GM23338 (cell line): ENCODE measurements around the gene CISH. TPM values are rescaled to one million over a fixed set of nuclear protein-coding genes. Genes with fewer than 3 reads are reported as not detected.

ENCODE experiments used
- ATAC-seq: fragments of 200-7000 bp; cut with Tn5 transposase; 3 replicates; pipeline ENCODE4 v1.9.1; 2020
- DNase-seq: peaks from one replicate; pipeline ENCODE4 v3.0.0-alpha.2; 2015; ENCODE audit warnings: low spot score
- H2AFZ ChIP-seq: fragments of 200-600 bp; sonication (generic); 2 replicates; pipeline ENCODE4 v1.8.0; 2016; ENCODE audit warnings: antibody characterized with exemption, mild to moderate bottlenecking, moderate library complexity
- H3F3A ChIP-seq: fragments of 200-600 bp; sonication (generic); replicated peaks from 2 replicates; pipeline ENCODE4 v1.8.0; 2017; ENCODE audit warnings: antibody characterized with exemption, mixed run types, low read depth
- H3K27ac ChIP-seq: fragments of 200-600 bp; sonication (generic); 2 replicates; pipeline ENCODE4 v1.6.1; 2016; ENCODE audit warnings: low read depth
- H3K27me3 ChIP-seq: fragments of 200-600 bp; sonication (generic); 2 replicates; pipeline ENCODE4 v1.8.0; 2016; ENCODE audit warnings: mild to moderate bottlenecking, mixed run types, moderate library complexity; ENCODE audit not compliant: insufficient read depth
- H3K36me3 ChIP-seq: fragments of 200-600 bp; sonication (generic); 2 replicates; pipeline ENCODE4 v1.8.0; 2016; ENCODE audit warnings: mild to moderate bottlenecking; ENCODE audit not compliant: insufficient read depth
- H3K4me1 ChIP-seq: fragments of 200-600 bp; sonication (generic); 2 replicates; pipeline ENCODE4 v1.8.0; 2016; ENCODE audit warnings: mild to moderate bottlenecking, moderate library complexity; ENCODE audit not compliant: insufficient read depth
- H3K4me2 ChIP-seq: fragments of 200-600 bp; sonication (generic); 2 replicates; pipeline ENCODE4 v1.7.1; 2017; ENCODE audit warnings: mixed run types
- H3K4me3 ChIP-seq: fragments of 200-600 bp; sonication (generic); 2 replicates; pipeline ENCODE4 v1.6.1; 2016; ENCODE audit warnings: mixed run types
- H3K79me2 ChIP-seq: fragments of 200-600 bp; sonication (generic); replicated peaks from 2 replicates; pipeline ENCODE4 v1.8.0; 2017; ENCODE audit warnings: mild to moderate bottlenecking; ENCODE audit not compliant: insufficient read depth
- H3K9me2 ChIP-seq: fragments of 200-600 bp; sonication (generic); 2 replicates; pipeline ENCODE4 v1.8.0; 2017; ENCODE audit not compliant: insufficient read depth
- H4K20me1 ChIP-seq: fragments of 200-600 bp; sonication (generic); replicated peaks from 2 replicates; pipeline ENCODE4 v1.8.0; 2017; ENCODE audit warnings: mild to moderate bottlenecking; ENCODE audit not compliant: insufficient read depth
- H3K27ac Mint-ChIP-seq: 2 replicates; pipeline ENCODE4 v1.8.0; 2020; ENCODE audit warnings: inconsistent platforms, mild to moderate bottlenecking, moderate library complexity, mixed read lengths
- H3K27me3 Mint-ChIP-seq: 3 replicates; pipeline ENCODE4 v1.8.0; 2022; ENCODE audit warnings: low read depth, mild to moderate bottlenecking, moderate library complexity, mixed read lengths, inconsistent platforms; ENCODE audit not compliant: insufficient read depth, poor library complexity
- H3K36me3 Mint-ChIP-seq: 3 replicates; pipeline ENCODE4 v1.8.0; 2021; ENCODE audit warnings: low read depth, mild to moderate bottlenecking, inconsistent platforms, moderate library complexity, mixed read lengths
- H3K4me1 Mint-ChIP-seq: 3 replicates; pipeline ENCODE4 v1.8.0; 2020; ENCODE audit warnings: mild to moderate bottlenecking, inconsistent platforms, mixed read lengths
- H3K4me3 Mint-ChIP-seq: 3 replicates; pipeline ENCODE4 v1.8.0; 2021; ENCODE audit warnings: moderate library complexity, mild to moderate bottlenecking, inconsistent platforms, mixed read lengths
- H3K9me3 Mint-ChIP-seq: 3 replicates; pipeline ENCODE4 v1.8.0; 2020; ENCODE audit warnings: moderate library complexity, mild to moderate bottlenecking, inconsistent platforms, mixed read lengths
- CREB1 ChIP-seq: fragments of 250-450 bp; sonication (Bioruptor Pico); IDR thresholded peaks from 2 replicates; pipeline ENCODE4 v1.5.0; 2020; ENCODE audit warnings: low read depth, mild to moderate bottlenecking, moderate library complexity
- EZH2phosphoT487 ChIP-seq: fragments of 200-600 bp; sonication (generic); IDR thresholded peaks from one replicate; pipeline ENCODE4 v1.8.1; 2018; ENCODE audit warnings: antibody characterized with exemption; ENCODE audit not compliant: unreplicated experiment
- NANOG ChIP-seq: IDR thresholded peaks from 2 replicates; pipeline ENCODE4 v1.6.1; 2016; ENCODE audit warnings: antibody characterized with exemption, borderline replicate concordance
- STAT1 ChIP-seq: IDR thresholded peaks from one replicate; pipeline ENCODE4 v1.6.1; 2016; ENCODE audit warnings: antibody characterized with exemption; ENCODE audit not compliant: unreplicated experiment
- ZNF114 ChIP-seq: fragments of 250-450 bp; sonication (Bioruptor Pico); IDR thresholded peaks from 2 replicates; pipeline ENCODE4 v1.5.0; 2020; ENCODE audit warnings: mild to moderate bottlenecking, moderate library complexity
- ZNF331 ChIP-seq: fragments of 250-450 bp; sonication (Bioruptor Pico); IDR thresholded peaks from 2 replicates; pipeline ENCODE4 v1.5.0; 2020; ENCODE audit warnings: low read depth, mild to moderate bottlenecking, moderate library complexity
- polyA plus RNA-seq: library from polyadenylated mRNA; unstranded; fragments of >200 nt; fragmentation: Nextera tagmentation; extraction: Ambion mirVana; gene quantifications from 2 replicates; pipeline ENCODE4 v1.2.1, GENCODE V29; 2016
- total RNA-seq: library from RNA; depleted of rRNA; stranded (reverse); fragments of >200 nt; shearing (Covaris generic); gene quantifications from 2 replicates; pipeline ENCODE4 v1.2.3, GENCODE V29; 2014
- TF ChIP-seq, protein P1 (sequence below): IDR thresholded peaks from one replicate; pipeline ENCODE4 v1.6.1; 2018; ENCODE audit warnings: antibody characterized with exemption; ENCODE audit not compliant: unreplicated experiment
- TF ChIP-seq, protein P2 (sequence below), 2 experiments: fragments of 200-600 bp in 1 of 2; sonication (generic) in 1 of 2; conservative IDR thresholded peaks; 2 replicates each; pipeline versions ENCODE4 v1.5.1 to v1.6.1; 2016 to 2017; ENCODE audit warnings: antibody characterized with exemption in 2 of 2, low read depth in 2 of 2, mild to moderate bottlenecking in 2 of 2, moderate library complexity in 1 of 2

CISH gene
- total and polyA plus RNA-seq, 2 experiments from 2014 or later = 2.1 to 3.6 TPM

DNA sequence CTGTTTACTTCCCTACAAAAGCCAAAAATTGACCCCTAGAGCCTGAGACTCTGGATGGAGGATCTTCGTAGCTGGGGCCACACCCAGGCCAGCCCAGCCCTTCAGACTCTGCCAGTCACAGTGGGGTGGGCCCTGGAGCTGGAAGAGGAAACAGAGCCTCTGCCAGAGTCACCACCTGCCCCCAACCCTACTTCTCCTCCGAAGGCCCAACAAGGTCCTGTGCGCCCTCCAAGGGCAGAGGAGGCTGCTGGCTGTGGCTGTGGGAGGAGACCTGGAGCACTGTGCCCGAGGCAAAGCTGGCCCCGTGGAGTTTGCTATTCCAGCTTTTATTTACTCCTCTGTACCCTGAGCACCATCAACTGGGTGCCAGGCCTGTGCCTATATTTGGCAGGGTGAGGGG, 19.0 kb downstream of the CISH start (continued):
- TF ChIP-seq, protein P1, sequence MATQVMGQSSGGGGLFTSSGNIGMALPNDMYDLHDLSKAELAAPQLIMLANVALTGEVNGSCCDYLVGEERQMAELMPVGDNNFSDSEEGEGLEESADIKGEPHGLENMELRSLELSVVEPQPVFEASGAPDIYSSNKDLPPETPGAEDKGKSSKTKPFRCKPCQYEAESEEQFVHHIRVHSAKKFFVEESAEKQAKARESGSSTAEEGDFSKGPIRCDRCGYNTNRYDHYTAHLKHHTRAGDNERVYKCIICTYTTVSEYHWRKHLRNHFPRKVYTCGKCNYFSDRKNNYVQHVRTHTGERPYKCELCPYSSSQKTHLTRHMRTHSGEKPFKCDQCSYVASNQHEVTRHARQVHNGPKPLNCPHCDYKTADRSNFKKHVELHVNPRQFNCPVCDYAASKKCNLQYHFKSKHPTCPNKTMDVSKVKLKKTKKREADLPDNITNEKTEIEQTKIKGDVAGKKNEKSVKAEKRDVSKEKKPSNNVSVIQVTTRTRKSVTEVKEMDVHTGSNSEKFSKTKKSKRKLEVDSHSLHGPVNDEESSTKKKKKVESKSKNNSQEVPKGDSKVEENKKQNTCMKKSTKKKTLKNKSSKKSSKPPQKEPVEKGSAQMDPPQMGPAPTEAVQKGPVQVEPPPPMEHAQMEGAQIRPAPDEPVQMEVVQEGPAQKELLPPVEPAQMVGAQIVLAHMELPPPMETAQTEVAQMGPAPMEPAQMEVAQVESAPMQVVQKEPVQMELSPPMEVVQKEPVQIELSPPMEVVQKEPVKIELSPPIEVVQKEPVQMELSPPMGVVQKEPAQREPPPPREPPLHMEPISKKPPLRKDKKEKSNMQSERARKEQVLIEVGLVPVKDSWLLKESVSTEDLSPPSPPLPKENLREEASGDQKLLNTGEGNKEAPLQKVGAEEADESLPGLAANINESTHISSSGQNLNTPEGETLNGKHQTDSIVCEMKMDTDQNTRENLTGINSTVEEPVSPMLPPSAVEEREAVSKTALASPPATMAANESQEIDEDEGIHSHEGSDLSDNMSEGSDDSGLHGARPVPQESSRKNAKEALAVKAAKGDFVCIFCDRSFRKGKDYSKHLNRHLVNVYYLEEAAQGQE = no peak
- TF ChIP-seq ZNF114 (CRISPR knock-in tag) (no peak), STAT1 (no peak), EZH2phosphoT487 (no peak)

DNA sequence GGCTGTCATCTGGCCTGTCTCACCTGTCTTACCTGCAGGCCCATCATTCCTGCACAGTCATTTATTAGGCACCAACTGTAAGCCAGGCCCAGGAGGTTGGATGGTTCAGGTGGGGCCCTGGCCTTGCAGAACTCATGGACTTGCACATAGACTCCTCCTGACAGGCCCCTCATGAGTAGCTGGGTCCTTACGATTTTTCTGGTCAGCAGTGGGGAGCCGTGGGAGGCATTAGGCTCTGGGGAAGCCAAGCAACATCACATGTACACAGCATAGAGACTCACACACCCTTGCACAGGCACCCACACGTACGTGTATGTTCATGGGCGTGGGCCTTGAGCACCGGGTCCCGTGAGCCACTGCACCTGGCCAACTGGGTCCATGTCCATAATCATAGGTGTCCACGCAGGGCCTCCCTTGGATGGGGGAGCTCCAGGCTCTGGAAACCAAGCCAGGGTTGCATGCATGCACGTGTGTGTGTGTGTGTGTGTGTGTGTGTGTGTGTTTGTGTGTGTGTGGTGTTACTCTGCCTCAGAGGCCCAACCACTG, 20.3 kb downstream of the CISH start:
- H3K36me3 Mint-ChIP-seq = no peaks in the 10 kb centered on the region
- no peak overlapping the region for H2AFZ ChIP-seq
- ATAC-seq = no peak

DNA sequence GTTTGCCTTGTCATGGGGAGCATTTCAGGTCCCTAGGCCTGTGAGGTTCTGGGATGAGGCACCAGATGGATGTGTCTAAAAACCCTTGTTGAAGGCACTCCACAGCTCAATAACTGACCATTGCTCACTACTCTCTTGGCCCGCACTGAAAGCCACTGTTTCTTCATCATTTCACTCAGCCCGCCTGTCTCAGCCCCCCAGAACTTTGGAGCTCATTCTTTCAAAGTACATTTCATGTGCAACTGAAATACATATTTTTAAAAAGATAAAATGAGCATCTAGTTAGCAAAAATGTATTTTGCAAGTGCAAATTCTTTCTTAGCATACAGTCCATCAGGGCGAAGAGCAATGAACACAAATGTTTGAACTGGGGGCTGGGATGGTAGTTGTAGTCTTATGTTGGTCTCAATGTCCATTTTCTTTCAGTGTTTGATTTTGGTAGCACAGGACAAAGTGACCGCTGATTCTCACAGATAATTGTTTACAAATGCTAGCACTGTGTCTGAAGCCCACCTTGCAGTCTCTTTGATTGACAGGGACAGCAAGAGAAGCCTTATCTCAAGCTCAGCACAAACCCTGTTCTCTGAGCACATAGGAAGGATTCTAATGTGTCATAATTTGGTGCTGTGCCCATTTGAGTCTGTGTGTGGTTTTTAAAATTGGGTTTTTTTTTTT, 22.7 kb downstream of the CISH start:
- H3K27ac Mint-ChIP-seq = no peak overlapping the region
- Histone ChIP-seq H3K27ac (no peak overlapping the region), H3K9me2 (no peaks in the 10 kb centered on the region), H3K4me1 (no peaks in the 10 kb centered on the region), H3K4me2 (no peak overlapping the region), H2AFZ (no peak overlapping the region), H3K36me3 (no peaks in the 10 kb centered on the region), H3F3A (no peaks in the 10 kb centered on the region), H3K4me3 (no peak overlapping the region), H3K27me3 (no peaks in the 10 kb centered on the region), H3K79me2 (no peaks in the 10 kb centered on the region), H4K20me1 (no peaks in the 10 kb centered on the region; the same call in 1 of the 2 replicates)
- DNase-seq (no peak), ATAC-seq (no peak)
- H3K27me3 Mint-ChIP-seq = peaks cover 2% of the 10 kb centered on the region
- TF ChIP-seq EZH2phosphoT487 = no peak
- TF ChIP-seq, protein P2, sequence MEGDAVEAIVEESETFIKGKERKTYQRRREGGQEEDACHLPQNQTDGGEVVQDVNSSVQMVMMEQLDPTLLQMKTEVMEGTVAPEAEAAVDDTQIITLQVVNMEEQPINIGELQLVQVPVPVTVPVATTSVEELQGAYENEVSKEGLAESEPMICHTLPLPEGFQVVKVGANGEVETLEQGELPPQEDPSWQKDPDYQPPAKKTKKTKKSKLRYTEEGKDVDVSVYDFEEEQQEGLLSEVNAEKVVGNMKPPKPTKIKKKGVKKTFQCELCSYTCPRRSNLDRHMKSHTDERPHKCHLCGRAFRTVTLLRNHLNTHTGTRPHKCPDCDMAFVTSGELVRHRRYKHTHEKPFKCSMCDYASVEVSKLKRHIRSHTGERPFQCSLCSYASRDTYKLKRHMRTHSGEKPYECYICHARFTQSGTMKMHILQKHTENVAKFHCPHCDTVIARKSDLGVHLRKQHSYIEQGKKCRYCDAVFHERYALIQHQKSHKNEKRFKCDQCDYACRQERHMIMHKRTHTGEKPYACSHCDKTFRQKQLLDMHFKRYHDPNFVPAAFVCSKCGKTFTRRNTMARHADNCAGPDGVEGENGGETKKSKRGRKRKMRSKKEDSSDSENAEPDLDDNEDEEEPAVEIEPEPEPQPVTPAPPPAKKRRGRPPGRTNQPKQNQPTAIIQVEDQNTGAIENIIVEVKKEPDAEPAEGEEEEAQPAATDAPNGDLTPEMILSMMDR (conservative IDR thresholded peaks at IDR 0.05; ENCODE audit: low read depth in 2 of 2) = no peak
- H3K4me1 Mint-ChIP-seq = peaks cover 6% of the 10 kb centered on the region
- no peak overlapping the region for H3K4me3 Mint-ChIP-seq
- H3K9me3 Mint-ChIP-seq = no peaks in the 10 kb centered on the region
- peaks cover 3% of the 10 kb centered on the region; the same call in 2 of the 3 replicates for H3K36me3 Mint-ChIP-seq

More for the DNA sequence above, 20.3 kb downstream of the CISH start:
- no peak overlapping the region for H3K4me3 ChIP-seq
- H3F3A ChIP-seq = no peaks in the 10 kb centered on the region
- H3K9me3 Mint-ChIP-seq = no peaks in the 10 kb centered on the region
- no peak overlapping the region for H3K4me2 ChIP-seq
- no peaks in the 10 kb centered on the region for H3K79me2 ChIP-seq
- no peaks in the 10 kb centered on the region for H3K4me1 Mint-ChIP-seq
- no peak overlapping the region for H3K27ac ChIP-seq
- H3K27me3 ChIP-seq = 0 out of 2 replicates have a peak, but pooled peaks cover 3% of the 10 kb centered on the region
- TF ChIP-seq ZNF331 (CRISPR knock-in tag) (no peak), STAT1 (no peak), NANOG (no peak), EZH2phosphoT487 (no peak), CREB1 (CRISPR knock-in tag) (no peak)
- no peaks in the 10 kb centered on the region for H3K4me1 ChIP-seq
- no peak for DNase-seq
- H4K20me1 ChIP-seq = no peaks in the 10 kb centered on the region; the same call in 1 of the 2 replicates
- H3K4me3 Mint-ChIP-seq = no peak overlapping the region
- peaks cover 2% of the 10 kb centered on the region for H3K27me3 Mint-ChIP-seq
- no peak overlapping the region for H3K27ac Mint-ChIP-seq
- no peaks in the 10 kb centered on the region for H3K36me3 ChIP-seq
- no peaks in the 10 kb centered on the region for H3K9me2 ChIP-seq
